GM19025 (cell line): ENCODE data around the gene TMA7.
A peak's percentile ranks its signal among the peaks of the same experiment; 100 is the strongest.
"Not testable (repeated sequence)": the region's sequence is repeated elsewhere in the genome, so short reads cannot be mapped to it uniquely, and the experiment has no call there.

ENCODE experiments used
- ATAC-seq: cut with Tn5 transposase; IDR thresholded peaks from one replicate; pipeline ENCODE4 v1.9.1; 2021; ENCODE audit warnings: mild to moderate bottlenecking, low read depth, moderate library complexity; ENCODE audit not compliant: unreplicated experiment

The TMA7 gene

GRCh38 chr3:48434591-48435222 is 5.3 kb upstream of the TMA7 start:
- ATAC-seq, result no peak

- ATAC-seq, result no peak
Observed at GRCh38 chr3:48435223-48435595, 4.8 kb upstream of the TMA7 start.

- no peak for ATAC-seq
Observed at GRCh38 chr3:48435774-48436476, 4.1 kb upstream of the TMA7 start.

GRCh38 chr3:48436477-48436787 is 3.6 kb upstream of the TMA7 start:
- no peak for ATAC-seq

GRCh38 chr3:48436855-48437254 is 3.2 kb upstream of the TMA7 start:
- no peak for ATAC-seq

GRCh38 chr3:48437812-48438211 is 2.2 kb upstream of the TMA7 start:
- no peak for ATAC-seq

GRCh38 chr3:48440590-48440958 is 517 bp downstream of the TMA7 start:
- no peak for ATAC-seq

- no peak for ATAC-seq
Observed at GRCh38 chr3:48441940-48442339, 1.9 kb downstream of the TMA7 start.

- ATAC-seq, result no peak
Observed at GRCh38 chr3:48445277-48445882, 5.3 kb downstream of the TMA7 start.

- ATAC-seq, result no peak
Observed at GRCh38 chr3:48446043-48446424, 6.0 kb downstream of the TMA7 start.

- peak; percentile 88 for ATAC-seq
Observed at GRCh38 chr3:48446425-48447193, 6.6 kb downstream of the TMA7 start, which contains the start of gene ATRIP. ATRIP (plus strand) TSS chr3:48446737; CDS start chr3:48446846, 109 bp downstream.

GRCh38 chr3:48451270-48451669 is 11.2 kb downstream of the TMA7 start:
- no peak for ATAC-seq

GRCh38 chr3:48456456-48456855 is 16.4 kb downstream of the TMA7 start:
- no peak for ATAC-seq

- ATAC-seq, result no peak
Observed at GRCh38 chr3:48459331-48459730, 19.3 kb downstream of the TMA7 start.

GRCh38 chr3:48459773-48460516 is 19.9 kb downstream of the TMA7 start:
- no peak for ATAC-seq

- ATAC-seq, result no peak
Observed at GRCh38 chr3:48460517-48460902, 20.5 kb downstream of the TMA7 start.

GRCh38 chr3:48461767-48462166 is 21.7 kb downstream of the TMA7 start:
- not testable (repeated sequence) for ATAC-seq

GRCh38 chr3:48463703-48464102 is 23.6 kb downstream of the TMA7 start:
- no peak for ATAC-seq

- no peak for ATAC-seq
Observed at GRCh38 chr3:48464713-48465221, 24.7 kb downstream of the TMA7 start.

GRCh38 chr3:48465237-48465530 is 25.1 kb downstream of the TMA7 start:
- ATAC-seq, result no peak
